Measurements from ENCODE around the gene MLC1.

The MLC1 gene

GRCh38 chr22:50011447-50012210 lies 73.6 kb downstream of the MLC1 start:
- Histone ChIP-seq H2AFZ (ENCODE audit: low read length, unreplicated experiment) (no peak overlapping the region), H3K79me2 (ENCODE audit: control insufficient read depth, insufficient read depth, low read length, unreplicated experiment) (no peaks in the 10 kb centered on the region), H3K27me3 (ENCODE audit: insufficient read depth, low read length) (peaks cover 34% of the 10 kb centered on the region), H3K4me1 (ENCODE audit: control insufficient read depth, insufficient read depth, low read length, unreplicated experiment) (peaks cover 6% of the 10 kb centered on the region), H3K36me3 (ENCODE audit: insufficient read depth, low read length) (no peaks in the 10 kb centered on the region), H3K4me3 (ENCODE audit: low read depth, low read length) (no peak overlapping the region), H3K27ac (ENCODE audit: low read depth, low read length) (no peak overlapping the region)

- Histone ChIP-seq H3K36me3 (ENCODE audit: insufficient read depth, low read length) (no peaks in the 10 kb centered on the region), H3K27me3 (ENCODE audit: insufficient read depth, low read length) (peaks cover 34% of the 10 kb centered on the region), H3K4me1 (ENCODE audit: control insufficient read depth, insufficient read depth, low read length, unreplicated experiment) (no peaks in the 10 kb centered on the region), H2AFZ (ENCODE audit: low read length, unreplicated experiment) (no peak overlapping the region), H3K4me3 (ENCODE audit: low read depth, low read length) (no peak overlapping the region), H3K27ac (ENCODE audit: low read depth, low read length) (no peak overlapping the region), H3K79me2 (ENCODE audit: control insufficient read depth, insufficient read depth, low read length, unreplicated experiment) (no peaks in the 10 kb centered on the region)
Measured at GRCh38 chr22:50010676-50011446, 74.4 kb downstream of the MLC1 start.

GRCh38 chr22:50009765-50010675 lies 75.2 kb downstream of the MLC1 start:
- Histone ChIP-seq H3K4me1 (ENCODE audit: control insufficient read depth, insufficient read depth, low read length, unreplicated experiment) (no peaks in the 10 kb centered on the region), H3K4me3 (ENCODE audit: low read depth, low read length) (no peak overlapping the region), H3K36me3 (ENCODE audit: insufficient read depth, low read length) (no peaks in the 10 kb centered on the region), H3K79me2 (ENCODE audit: control insufficient read depth, insufficient read depth, low read length, unreplicated experiment) (no peaks in the 10 kb centered on the region), H3K27me3 (ENCODE audit: insufficient read depth, low read length) (peaks cover 34% of the 10 kb centered on the region), H2AFZ (ENCODE audit: low read length, unreplicated experiment) (no peak overlapping the region), H3K27ac (ENCODE audit: low read depth, low read length) (no peak overlapping the region)
